Keratinocyte (primary cell): ENCODE results near the gene PLAU. TPM values are rescaled to one million over a fixed set of nuclear protein-coding genes. Genes with fewer than 3 reads are reported as not detected.
"Not testable (repeated sequence)": the region's sequence is repeated elsewhere in the genome, so short reads cannot be mapped to it uniquely, and the experiment has no call there.

ENCODE experiments used
- DNase-seq: peaks from one replicate; pipeline ENCODE4 v3.0.0-alpha.2; 2011; ENCODE audit warnings: low read depth, missing footprints, low spot score
- FAIRE-seq: peaks from 2 replicates; lab custom pipeline; 2011; peaks lifted over from hg19 to GRCh38; lab: Jason Lieb, UNC
- H2AFZ ChIP-seq: 2 replicates; pipeline ENCODE4 v1.6.0; 2012; ENCODE audit warnings: low read length, control low read depth, inconsistent platforms; ENCODE audit not compliant: control insufficient read depth
- H3K27ac ChIP-seq: 2 replicates; pipeline ENCODE4 v1.5.1; 2011; ENCODE audit warnings: low read length; ENCODE audit not compliant: control insufficient read depth, insufficient read depth
- H3K27me3 ChIP-seq: 3 replicates; pipeline ENCODE4 v1.6.0; 2011; ENCODE audit warnings: low read length; ENCODE audit not compliant: control insufficient read depth, insufficient read depth; ENCODE audit errors: extremely low read depth
- H3K36me3 ChIP-seq, 2 experiments: 2 replicates in 1 of 2; 3 replicates in 1 of 2; pipeline ENCODE4 v1.5.1; 2011; ENCODE audit warnings: low read length in 2 of 2, mild to moderate bottlenecking in 1 of 2; ENCODE audit not compliant: control insufficient read depth in 2 of 2, insufficient read depth in 2 of 2; ENCODE audit errors: extremely low read depth in 1 of 2
- H3K4me1 ChIP-seq: 3 replicates; pipeline ENCODE4 v1.5.1; 2011; ENCODE audit warnings: low read length; ENCODE audit not compliant: control insufficient read depth, insufficient read depth; ENCODE audit errors: extremely low read depth
- H3K4me2 ChIP-seq: 3 replicates; pipeline ENCODE4 v1.6.0; 2011; ENCODE audit warnings: low read depth, low read length; ENCODE audit not compliant: control insufficient read depth, insufficient read depth; ENCODE audit errors: extremely low read depth
- H3K4me3 ChIP-seq, 3 experiments: fragments of 200-600 bp in 1 of 3; sonication (generic) in 1 of 3; 2 replicates in 2 of 3; 3 replicates in 1 of 3; pipeline ENCODE4 v1.5.1; 2011 to 2016; ENCODE audit warnings: low read length in 3 of 3, mild to moderate bottlenecking in 3 of 3, control low read depth in 2 of 3, inconsistent platforms in 1 of 3, low read depth in 1 of 3, mixed read lengths in 1 of 3, mixed run types in 1 of 3, moderate library complexity in 1 of 3; ENCODE audit not compliant: control insufficient read depth in 2 of 3, insufficient read depth in 2 of 3; ENCODE audit errors: extremely low read depth in 1 of 3
- H3K79me2 ChIP-seq: 2 replicates; pipeline ENCODE4 v1.6.0; 2012; ENCODE audit warnings: low read length; ENCODE audit not compliant: control insufficient read depth, insufficient read depth
- H3K9ac ChIP-seq: 3 replicates; pipeline ENCODE4 v1.6.0; 2011; ENCODE audit warnings: low read length; ENCODE audit not compliant: control insufficient read depth, insufficient read depth; ENCODE audit errors: extremely low read depth
- H3K9me1 ChIP-seq: 3 replicates; pipeline ENCODE4 v1.6.0; 2011; ENCODE audit warnings: low read length; ENCODE audit not compliant: control insufficient read depth, insufficient read depth; ENCODE audit errors: extremely low read depth
- H3K9me3 ChIP-seq: 2 replicates; pipeline ENCODE4 v1.5.1; 2012; ENCODE audit warnings: low read depth, low read length; ENCODE audit not compliant: control insufficient read depth
- H4K20me1 ChIP-seq: 3 replicates; pipeline ENCODE4 v1.6.0; 2011; ENCODE audit warnings: low read length; ENCODE audit not compliant: control insufficient read depth, insufficient read depth; ENCODE audit errors: extremely low read depth
- EZH2 ChIP-seq: IDR thresholded peaks from one replicate; pipeline ENCODE4 v1.6.1; 2012; ENCODE audit warnings: inconsistent platforms, mild to moderate bottlenecking, low read length, moderate library complexity
- dilution Hi-C: fragments of 300-500 bp; cut with MboI; formaldehyde crosslinking; loops from one replicate; pipeline ENCODE4 v1.7.0; 2020; ENCODE audit warnings: low sequenced_read_pairs; ENCODE audit not compliant: extremely low pct_ligation_motif_present
- polyA plus RNA-seq, 5 experiments: library from polyadenylated mRNA; depleted of rRNA in 3 of 5; stranded (reverse) in 3 of 5; stranded (forward) in 1 of 5; unstranded in 1 of 5; fragments of >200 nt; gene quantifications; 1 replicate in 1 of 5; 2 replicates in 3 of 5; 3 replicates in 1 of 5; pipeline versions ENCODE4 v1.2.1 to v1.2.3, GENCODE V29; 2011 to 2012; ENCODE audit warnings: missing spikeins in 2 of 5, low read depth in 1 of 5, low replicate concordance in 1 of 5
- TF ChIP-seq, protein P1 (sequence below), 3 experiments: IDR thresholded peaks in 1 of 3; conservative IDR thresholded peaks in 1 of 3; optimal IDR thresholded peaks in 1 of 3; 2 replicates in 2 of 3; 3 replicates in 1 of 3; pipeline versions ENCODE3 to v1.5.1; 2011; ENCODE audit warnings: low read length in 3 of 3, mild to moderate bottlenecking in 3 of 3, moderate library complexity in 2 of 3, control low read depth in 1 of 3, inconsistent platforms in 1 of 3; ENCODE audit not compliant: insufficient read depth in 2 of 3; ENCODE audit errors: extremely low read depth in 1 of 3

The PLAU gene
- polyA plus RNA-seq, 1 donor (not counting 4 experiments of a cell fraction or from before 2014, with no cell fraction given): 262 TPM

DNA sequence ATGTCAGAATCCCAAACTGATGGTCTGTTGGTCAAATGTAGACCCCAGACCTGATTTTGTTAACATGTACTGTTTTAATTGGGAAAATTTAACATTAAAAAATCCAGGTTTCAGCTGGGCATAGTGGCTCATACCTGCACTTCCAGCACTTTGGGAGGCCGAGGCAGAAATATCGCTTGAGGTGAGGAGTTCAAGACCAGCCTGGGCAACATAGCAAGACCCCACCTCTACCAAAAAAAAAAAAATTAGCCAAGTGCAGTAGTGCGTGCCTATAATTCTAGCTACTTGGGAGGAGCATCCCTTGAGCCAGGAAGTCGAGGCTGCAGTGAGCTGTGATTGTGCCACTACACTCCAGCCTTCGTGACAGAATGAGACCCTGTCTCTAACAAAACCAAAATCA lies 20.7 kb upstream of the PLAU start:
- FAIRE-seq (no peak), DNase-seq (no peak)
- Histone ChIP-seq H3K27me3 (no peaks in the 10 kb centered on the region), H3K36me3 (no peaks in the 10 kb centered on the region), H3K4me1 (peaks cover 75% of the 10 kb centered on the region), H3K4me3 (no peak overlapping the region), H3K9me3 (no peaks in the 10 kb centered on the region), H3K9ac (no peak overlapping the region), H3K79me2 (no peaks in the 10 kb centered on the region), H2AFZ (no peak overlapping the region), H4K20me1 (no peaks in the 10 kb centered on the region), H3K9me1 (no peaks in the 10 kb centered on the region), H3K27ac (peak overlapping the region; percentile 96), H3K4me2 (no peak overlapping the region)
- dilution Hi-C loops: no loop called here
- TF ChIP-seq EZH2: no peak
- TF ChIP-seq, protein P1, sequence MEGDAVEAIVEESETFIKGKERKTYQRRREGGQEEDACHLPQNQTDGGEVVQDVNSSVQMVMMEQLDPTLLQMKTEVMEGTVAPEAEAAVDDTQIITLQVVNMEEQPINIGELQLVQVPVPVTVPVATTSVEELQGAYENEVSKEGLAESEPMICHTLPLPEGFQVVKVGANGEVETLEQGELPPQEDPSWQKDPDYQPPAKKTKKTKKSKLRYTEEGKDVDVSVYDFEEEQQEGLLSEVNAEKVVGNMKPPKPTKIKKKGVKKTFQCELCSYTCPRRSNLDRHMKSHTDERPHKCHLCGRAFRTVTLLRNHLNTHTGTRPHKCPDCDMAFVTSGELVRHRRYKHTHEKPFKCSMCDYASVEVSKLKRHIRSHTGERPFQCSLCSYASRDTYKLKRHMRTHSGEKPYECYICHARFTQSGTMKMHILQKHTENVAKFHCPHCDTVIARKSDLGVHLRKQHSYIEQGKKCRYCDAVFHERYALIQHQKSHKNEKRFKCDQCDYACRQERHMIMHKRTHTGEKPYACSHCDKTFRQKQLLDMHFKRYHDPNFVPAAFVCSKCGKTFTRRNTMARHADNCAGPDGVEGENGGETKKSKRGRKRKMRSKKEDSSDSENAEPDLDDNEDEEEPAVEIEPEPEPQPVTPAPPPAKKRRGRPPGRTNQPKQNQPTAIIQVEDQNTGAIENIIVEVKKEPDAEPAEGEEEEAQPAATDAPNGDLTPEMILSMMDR (optimal IDR thresholded peaks at IDR 0.05 in 1 of 3, IDR thresholded peaks at IDR 0.05 in 1 of 3, conservative IDR thresholded peaks at IDR 0.05 in 1 of 3; ENCODE audit: extremely low read depth in 1 of 3, insufficient read depth in 2 of 3, low read length in 3 of 3): no peak

DNA sequence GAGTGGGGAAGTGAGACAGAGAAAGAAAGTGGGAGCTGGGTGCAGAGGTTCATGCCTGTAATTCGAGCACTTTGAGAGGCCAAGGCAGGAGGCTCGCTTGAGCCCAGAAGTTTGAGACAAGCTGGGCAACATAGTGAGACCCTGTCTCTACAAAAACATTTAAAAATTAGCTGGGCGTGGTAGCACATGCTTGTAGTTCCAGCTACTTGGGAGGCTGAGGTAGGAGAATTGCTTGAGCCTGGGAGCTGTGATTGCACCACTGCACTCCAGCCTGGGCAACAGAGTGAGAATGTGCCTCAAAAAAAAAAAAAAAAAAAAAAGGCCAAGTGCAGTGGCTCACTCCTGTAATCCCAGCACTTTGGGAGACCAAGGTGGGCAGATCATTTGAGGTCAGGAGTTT lies 20.1 kb upstream of the PLAU start:
- dilution Hi-C loops, H3K9me1 ChIP-seq, DNase-seq, H3K9me3 ChIP-seq, FAIRE-seq, H3K4me3 ChIP-seq, H3K9ac ChIP-seq, H3K79me2 ChIP-seq, H2AFZ ChIP-seq, H3K4me2 ChIP-seq, H3K27me3 ChIP-seq, H3K36me3 ChIP-seq, H4K20me1 ChIP-seq: not testable (repeated sequence)
- peak overlapping the region; percentile 96 for H3K27ac ChIP-seq
- peaks cover 75% of the 10 kb centered on the region for H3K4me1 ChIP-seq

DNA sequence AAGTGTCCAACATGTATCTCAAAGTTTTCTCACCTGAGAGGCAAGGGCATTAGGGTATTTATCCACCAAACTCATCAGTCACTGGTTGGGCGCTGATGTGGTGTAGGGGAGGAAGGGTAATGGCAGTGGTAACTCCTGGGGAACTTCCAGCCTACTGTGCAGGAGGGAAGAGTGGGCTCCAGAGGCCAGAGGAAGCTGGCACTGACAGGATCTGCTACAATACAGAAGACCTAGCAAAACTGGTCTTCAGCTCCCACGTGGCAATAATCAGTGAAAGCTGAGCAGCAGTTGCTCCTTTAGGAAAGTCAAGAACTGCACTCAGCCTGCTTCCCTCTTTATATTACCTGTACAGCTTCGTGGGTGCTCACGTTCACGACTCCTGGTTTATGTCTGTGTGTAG lies 19.4 kb upstream of the PLAU start:
- H2AFZ ChIP-seq: no peak overlapping the region
- H3K27me3 ChIP-seq: no peaks in the 10 kb centered on the region
- dilution Hi-C loops: no loop called here
- no peak overlapping the region for H3K9ac ChIP-seq
- no peaks in the 10 kb centered on the region for H3K79me2 ChIP-seq
- peaks cover 70% of the 10 kb centered on the region for H3K4me1 ChIP-seq
- no peaks in the 10 kb centered on the region for H3K9me3 ChIP-seq
- no peaks in the 10 kb centered on the region for H3K36me3 ChIP-seq
- H3K4me2 ChIP-seq: no peak overlapping the region
- TF ChIP-seq, protein P1 (optimal IDR thresholded peaks at IDR 0.05 in 1 of 3, IDR thresholded peaks at IDR 0.05 in 1 of 3, conservative IDR thresholded peaks at IDR 0.05 in 1 of 3; ENCODE audit: extremely low read depth in 1 of 3, insufficient read depth in 2 of 3, low read length in 3 of 3): no peak
- no peak for TF ChIP-seq EZH2
- H3K9me1 ChIP-seq: no peaks in the 10 kb centered on the region
- H3K4me3 ChIP-seq: no peak overlapping the region
- no peaks in the 10 kb centered on the region for H4K20me1 ChIP-seq
- no peak for DNase-seq
- FAIRE-seq: no peak
- H3K27ac ChIP-seq: peak overlapping the region; percentile 82
